ENCODE results near the gene EML6. TPM values are rescaled to one million over a fixed set of nuclear protein-coding genes. Genes with fewer than 3 reads are reported as not detected.

The EML6 gene
- total RNA-seq, 1 experiment from 2014 or later, result 1.5 TPM

DNA sequence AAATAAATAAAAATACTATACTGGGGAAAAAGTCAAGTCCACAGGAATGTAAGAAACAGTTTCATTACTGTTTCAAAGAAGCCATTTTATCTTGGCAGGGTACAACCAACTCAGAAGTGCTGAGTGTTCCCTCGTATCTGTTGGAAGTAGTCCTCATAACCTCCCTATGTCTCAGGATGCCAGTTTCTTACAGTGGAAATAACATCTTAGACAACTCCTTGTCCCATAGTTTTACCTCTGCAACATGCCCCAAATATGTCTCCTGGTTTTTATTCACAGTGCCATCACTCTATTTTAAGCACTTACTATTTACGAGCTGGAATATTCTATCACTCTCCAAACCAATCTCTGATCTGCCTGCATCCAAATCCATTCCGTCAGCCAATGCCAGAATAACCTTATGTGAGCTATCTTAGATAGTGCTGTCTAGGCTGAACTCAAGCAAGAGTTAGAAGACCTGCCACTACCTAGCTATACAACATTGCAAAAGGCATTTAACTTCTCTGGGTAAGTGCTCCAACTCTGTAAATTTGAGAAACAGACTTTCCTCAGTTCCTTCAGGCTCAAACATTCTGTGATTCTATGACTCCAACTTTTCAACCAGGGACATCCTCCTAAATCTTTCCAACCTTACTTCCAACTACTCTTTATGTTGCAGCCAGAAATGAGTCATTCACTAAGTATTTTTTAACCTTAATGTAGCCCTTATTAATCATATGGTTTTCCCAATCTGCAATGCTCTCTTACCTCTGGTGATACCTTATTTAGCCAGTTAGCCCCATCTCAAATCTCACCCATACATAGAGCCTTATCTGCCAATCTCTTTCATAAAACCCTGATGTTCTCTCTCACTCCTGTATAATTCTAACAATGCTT, 260.1 kb downstream of the EML6 start:
- Mint-ChIP-seq H3K4me3 (no peak overlapping the region), H3K27me3 (ENCODE audit: low read depth) (no peaks in the 10 kb centered on the region), H3K27ac (peak overlapping the region in 1 of 3 experiments; percentile 36; a peak in 2 of 7 replicates), H3K4me1 (peaks cover 13 to 17% of the 10 kb centered on the region in 2 experiments), H3K36me3 (ENCODE audit: insufficient read depth in 1 of 3, low read depth in 3 of 3) (peaks cover 21 to 45% (median 31%) of the 10 kb centered on the region in 3 experiments; a peak in 6 of 7 replicates), H3K9me3 (no peaks in the 10 kb centered on the region)
- TF ChIP-seq, protein P1, sequence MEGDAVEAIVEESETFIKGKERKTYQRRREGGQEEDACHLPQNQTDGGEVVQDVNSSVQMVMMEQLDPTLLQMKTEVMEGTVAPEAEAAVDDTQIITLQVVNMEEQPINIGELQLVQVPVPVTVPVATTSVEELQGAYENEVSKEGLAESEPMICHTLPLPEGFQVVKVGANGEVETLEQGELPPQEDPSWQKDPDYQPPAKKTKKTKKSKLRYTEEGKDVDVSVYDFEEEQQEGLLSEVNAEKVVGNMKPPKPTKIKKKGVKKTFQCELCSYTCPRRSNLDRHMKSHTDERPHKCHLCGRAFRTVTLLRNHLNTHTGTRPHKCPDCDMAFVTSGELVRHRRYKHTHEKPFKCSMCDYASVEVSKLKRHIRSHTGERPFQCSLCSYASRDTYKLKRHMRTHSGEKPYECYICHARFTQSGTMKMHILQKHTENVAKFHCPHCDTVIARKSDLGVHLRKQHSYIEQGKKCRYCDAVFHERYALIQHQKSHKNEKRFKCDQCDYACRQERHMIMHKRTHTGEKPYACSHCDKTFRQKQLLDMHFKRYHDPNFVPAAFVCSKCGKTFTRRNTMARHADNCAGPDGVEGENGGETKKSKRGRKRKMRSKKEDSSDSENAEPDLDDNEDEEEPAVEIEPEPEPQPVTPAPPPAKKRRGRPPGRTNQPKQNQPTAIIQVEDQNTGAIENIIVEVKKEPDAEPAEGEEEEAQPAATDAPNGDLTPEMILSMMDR (conservative IDR thresholded peaks at IDR 0.05), result no peak
- H4K8ac ChIP-seq (replicated peaks; ENCODE audit: insufficient read length, low read depth, low read length), result no peak overlapping the region
- H3K23ac ChIP-seq (ENCODE audit: insufficient read length, low read depth, low read length), result no peak overlapping the region
- no peak overlapping the region for H3K4ac ChIP-seq (ENCODE audit: low read depth, low read length)
- no peak overlapping the region for H4K5ac ChIP-seq (ENCODE audit: insufficient read length, low read depth, low read length)
- H2BK12ac ChIP-seq (ENCODE audit: insufficient read length, low read depth, low read length), result no peak overlapping the region
- no peak overlapping the region for H2BK15ac ChIP-seq (ENCODE audit: low read depth, low read length)
- no peak for DNase-seq
- peaks cover 8% of the 10 kb centered on the region for H3K79me1 ChIP-seq (ENCODE audit: insufficient read depth, low read depth, low read length, poor library complexity, severe bottlenecking)
- no peak overlapping the region for H2BK5ac ChIP-seq (ENCODE audit: insufficient read length, low read length)
- no peaks in the 10 kb centered on the region for H3K9me3 ChIP-seq (ENCODE audit: control insufficient read depth, low read depth, low read length)
- no CpG with 5 or more reads among the region's 3 CpGs for WGBS (ENCODE audit: extremely low coverage, insufficient read length, low lambda C conversion rate)
- no peak overlapping the region for H3K4me2 ChIP-seq (ENCODE audit: insufficient read depth, insufficient read length, low read length)
- no peak overlapping the region for H3K14ac ChIP-seq (ENCODE audit: insufficient read depth, low read length)
- no peaks in the 10 kb centered on the region for H4K20me1 ChIP-seq (ENCODE audit: control insufficient read depth, insufficient read depth, insufficient read length)
- no peaks in the 10 kb centered on the region for H3K27me3 ChIP-seq (ENCODE audit: insufficient read depth, low read length)
- H3T11ph ChIP-seq (ENCODE audit: low read length), result no peak overlapping the region
- no peak overlapping the region for H3K27ac ChIP-seq (ENCODE audit: insufficient read length, low read depth, low read length)
- H3K4me1 ChIP-seq (ENCODE audit: insufficient read depth, low read length), result no peaks in the 10 kb centered on the region; the same call in 1 of the 2 replicates
- H3K18ac ChIP-seq (ENCODE audit: insufficient read length, low read depth, low read length), result no peak overlapping the region
- no peak overlapping the region for H3K9ac ChIP-seq (ENCODE audit: extremely low read depth, insufficient read length, low read length)
- no peak overlapping the region for H2AFZ ChIP-seq (ENCODE audit: low read length)
- no peak overlapping the region for H2BK120ac ChIP-seq (ENCODE audit: low read depth, low read length, poor library complexity, severe bottlenecking)
- H4K91ac ChIP-seq (ENCODE audit: insufficient read length, low read depth, low read length), result no peak overlapping the region
- H3K79me2 ChIP-seq (ENCODE audit: insufficient read depth, low read length), result peaks cover 5% of the 10 kb centered on the region; the same call in 1 of the 2 replicates
- no peak overlapping the region for H3K56ac ChIP-seq (ENCODE audit: insufficient read length, low read depth, low read length)
- no peak overlapping the region for H2BK20ac ChIP-seq (ENCODE audit: low read depth, low read length, poor library complexity, severe bottlenecking)
- H3K23me2 ChIP-seq (ENCODE audit: insufficient read length, low read depth, low read length, poor library complexity, severe bottlenecking), result no peaks in the 10 kb centered on the region
- H2AK5ac ChIP-seq (ENCODE audit: insufficient read length, low read length), result no peak overlapping the region
